ENCODE results near the gene UNC119.

- TF ChIP-seq CTCF (IDR thresholded peaks at IDR 0.05): no peak
- TF ChIP-seq ZFX (IDR thresholded peaks at IDR 0.05; ENCODE audit: borderline replicate concordance): no peak
Measured at GRCh38 chr17:28505986-28506665, 46.3 kb downstream of the UNC119 start, which contains the start of gene FOXN1.
